Astrocyte (in vitro differentiated cells and primary cell): ENCODE measurements around the gene RIN1.

Source experiments
- EZH2 ChIP-seq: IDR thresholded peaks from 2 replicates; pipeline ENCODE4 v1.6.1; 2012; ENCODE audit warnings: mild to moderate bottlenecking, low read length, inconsistent platforms; ENCODE audit not compliant: insufficient read depth
- TF ChIP-seq, protein P1 (sequence below): IDR thresholded peaks from 2 replicates; pipeline ENCODE4 v1.5.1; 2011; ENCODE audit warnings: low read depth, mild to moderate bottlenecking, inconsistent platforms, low read length, moderate library complexity; ENCODE audit not compliant: insufficient read depth

DNA sequence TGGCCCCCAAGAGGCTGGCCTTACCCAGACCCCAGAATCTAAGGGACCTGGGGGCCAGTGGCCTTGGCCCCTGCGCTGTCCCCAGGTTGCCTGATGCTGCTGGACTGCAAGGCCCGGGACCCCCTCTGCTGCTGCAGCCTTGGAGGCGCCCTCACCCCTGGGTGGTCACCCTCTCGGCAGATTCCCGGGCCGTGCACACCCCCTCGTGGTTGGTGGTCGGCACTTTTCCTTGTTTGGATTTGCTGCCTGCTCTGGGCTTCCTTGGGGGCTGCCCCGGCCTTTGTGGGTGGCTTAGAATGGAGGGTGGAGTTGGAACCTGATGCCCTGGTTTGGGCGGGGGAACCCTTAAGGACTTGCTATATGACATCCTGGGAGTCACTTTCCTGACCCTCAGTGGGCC, 5.3 kb downstream of the RIN1 start:
- TF ChIP-seq, protein P1, sequence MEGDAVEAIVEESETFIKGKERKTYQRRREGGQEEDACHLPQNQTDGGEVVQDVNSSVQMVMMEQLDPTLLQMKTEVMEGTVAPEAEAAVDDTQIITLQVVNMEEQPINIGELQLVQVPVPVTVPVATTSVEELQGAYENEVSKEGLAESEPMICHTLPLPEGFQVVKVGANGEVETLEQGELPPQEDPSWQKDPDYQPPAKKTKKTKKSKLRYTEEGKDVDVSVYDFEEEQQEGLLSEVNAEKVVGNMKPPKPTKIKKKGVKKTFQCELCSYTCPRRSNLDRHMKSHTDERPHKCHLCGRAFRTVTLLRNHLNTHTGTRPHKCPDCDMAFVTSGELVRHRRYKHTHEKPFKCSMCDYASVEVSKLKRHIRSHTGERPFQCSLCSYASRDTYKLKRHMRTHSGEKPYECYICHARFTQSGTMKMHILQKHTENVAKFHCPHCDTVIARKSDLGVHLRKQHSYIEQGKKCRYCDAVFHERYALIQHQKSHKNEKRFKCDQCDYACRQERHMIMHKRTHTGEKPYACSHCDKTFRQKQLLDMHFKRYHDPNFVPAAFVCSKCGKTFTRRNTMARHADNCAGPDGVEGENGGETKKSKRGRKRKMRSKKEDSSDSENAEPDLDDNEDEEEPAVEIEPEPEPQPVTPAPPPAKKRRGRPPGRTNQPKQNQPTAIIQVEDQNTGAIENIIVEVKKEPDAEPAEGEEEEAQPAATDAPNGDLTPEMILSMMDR, result no peak
- no peak for TF ChIP-seq EZH2
